Dendritic cell treated with granulocyte-macrophage colony-stimulating factor and Interleukin-4, amounts not matched to agents 40 ng/mL and 50 ng/mL, for 4 days (primary cell): ENCODE measurements around the gene YBX2.
A peak's percentile ranks its signal among the peaks of the same experiment; 100 is the strongest.

ENCODE experiments used
- H3K27ac Mint-ChIP-seq: one replicate; pipeline ENCODE4 v1.8.0; 2022; ENCODE audit warnings: mild to moderate bottlenecking, mixed read lengths
- H3K27me3 Mint-ChIP-seq: one replicate; pipeline ENCODE4 v1.8.0; 2022; ENCODE audit warnings: mild to moderate bottlenecking, mixed read lengths
- H3K36me3 Mint-ChIP-seq: one replicate; pipeline ENCODE4 v1.8.0; 2022; ENCODE audit warnings: low read depth, mixed read lengths
- H3K4me1 Mint-ChIP-seq: one replicate; pipeline ENCODE4 v1.8.0; 2022; ENCODE audit warnings: low read depth, mixed read lengths
- H3K4me3 Mint-ChIP-seq: one replicate; pipeline ENCODE4 v1.8.0; 2022; ENCODE audit warnings: mild to moderate bottlenecking, moderate library complexity, mixed read lengths
- H3K9me3 Mint-ChIP-seq: one replicate; pipeline ENCODE4 v1.8.0; 2022; ENCODE audit warnings: mixed read lengths
- intact Hi-C: fragments of 100-400 bp; cut with micrococcal nuclease; formaldehyde crosslinking; loops from one replicate; pipeline ENCODE4 v1.15.0; 2022

YBX2 gene

DNA sequence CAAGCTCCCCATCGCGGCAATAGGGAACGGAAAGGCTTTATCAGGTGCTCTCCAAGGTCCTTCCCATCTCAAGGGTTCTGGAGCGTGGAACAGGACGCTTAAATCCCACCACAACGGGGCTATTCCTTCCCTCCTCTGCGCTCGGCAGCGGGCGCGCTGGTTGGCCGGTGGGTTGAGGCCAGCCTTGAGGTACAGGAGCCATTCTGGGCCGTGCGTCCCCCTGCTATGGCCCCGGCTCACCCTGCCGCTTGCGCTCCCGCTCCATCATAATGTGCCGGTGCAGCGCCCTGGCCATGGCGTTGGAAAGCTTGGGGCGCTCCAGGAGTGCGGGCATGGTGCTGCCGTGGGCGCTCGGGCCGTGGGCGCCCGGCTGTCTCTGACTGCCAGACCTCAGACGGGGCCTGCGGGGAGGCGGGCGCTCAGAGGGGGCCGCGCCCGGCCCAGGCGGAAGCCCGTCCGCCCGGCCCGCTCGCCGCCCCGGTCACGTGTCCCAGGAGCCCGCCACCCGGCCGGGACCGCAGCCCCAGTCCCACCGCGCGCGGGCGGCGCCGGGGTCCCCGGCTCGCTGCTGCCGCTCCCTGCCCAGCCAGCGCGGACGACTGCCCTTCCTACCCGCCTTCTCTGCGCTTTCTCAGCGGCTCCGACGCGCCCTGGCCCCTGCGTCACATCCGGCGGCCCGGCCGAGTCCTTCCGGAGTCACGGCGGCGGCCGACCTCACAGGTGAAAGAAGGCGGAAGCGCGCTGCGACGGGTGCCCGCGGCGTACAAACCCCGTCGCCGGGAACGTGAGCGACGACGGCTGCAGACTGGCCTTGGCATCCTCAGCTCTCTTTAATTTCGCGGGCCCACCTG, 20.5 kb upstream of the YBX2 start, which contains the start of gene GPS2:
Gene GPS2, minus strand, starts transcription at position 642 of the 851 bp plus-strand sequence. Its CDS starts 308 bp downstream, at position 334.
- Mint-ChIP-seq H3K27me3 (no peaks in the 10 kb centered on the region), H3K9me3 (no peaks in the 10 kb centered on the region), H3K4me3 (peak within 1 kb of the TSS; percentile 85), H3K4me1 (peaks cover 66% of the 10 kb centered on the region), H3K27ac (peak within 1 kb of the TSS; percentile 91), H3K36me3 (peaks cover 97% of the 10 kb centered on the region)
- intact Hi-C loops = no loop called here

- Mint-ChIP-seq H3K4me1 (peaks cover 75% of the 10 kb centered on the region), H3K36me3 (peaks cover 97% of the 10 kb centered on the region), H3K9me3 (no peaks in the 10 kb centered on the region), H3K27ac (peak overlapping the region; percentile 91), H3K4me3 (peak overlapping the region; percentile 85), H3K27me3 (no peaks in the 10 kb centered on the region)
- intact Hi-C loops = no loop called here
These were observed 19.7 kb upstream of the YBX2 start for GRCh38 chr17:7313890-7314718.

GRCh38 chr17:7313088-7313889, 18.9 kb upstream of the YBX2 start:
- Mint-ChIP-seq H3K4me1 (peaks cover 81% of the 10 kb centered on the region), H3K27ac (peak overlapping the region; percentile 91), H3K9me3 (no peaks in the 10 kb centered on the region), H3K4me3 (no peak overlapping the region), H3K27me3 (no peaks in the 10 kb centered on the region), H3K36me3 (peaks cover 97% of the 10 kb centered on the region)
- intact Hi-C loops = no loop called here

DNA sequence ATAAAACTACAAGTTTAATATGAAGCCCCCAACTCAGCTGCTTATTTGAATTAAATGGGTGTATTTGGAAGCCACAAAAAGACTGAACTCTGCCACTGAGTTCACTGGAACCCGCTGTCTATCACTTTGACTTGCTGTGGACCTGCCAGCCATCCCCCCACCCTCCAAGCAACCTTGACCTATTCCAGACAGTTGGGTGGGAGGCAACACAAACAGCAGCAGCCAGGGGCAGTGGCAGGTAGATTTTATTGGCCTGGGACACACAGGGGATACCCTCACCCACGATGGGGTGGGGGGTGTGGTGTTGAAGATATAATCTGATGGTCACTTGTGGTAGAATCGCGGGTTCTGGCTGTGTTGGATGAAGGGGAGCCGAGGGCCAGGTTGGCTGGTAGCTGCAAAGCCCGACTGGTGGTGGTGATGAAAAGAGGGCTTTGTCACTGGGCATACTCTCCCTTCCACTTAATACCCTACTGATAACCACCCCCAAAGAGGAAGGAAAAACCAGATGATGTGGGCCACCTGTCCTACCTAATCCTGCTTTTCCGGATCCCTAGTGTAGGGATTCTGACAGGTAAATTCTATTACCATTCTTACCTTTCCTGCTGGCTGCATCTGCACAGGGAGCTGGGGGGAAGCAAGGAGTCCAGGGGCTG, 18.1 kb upstream of the YBX2 start:
- Mint-ChIP-seq H3K4me3 (no peak overlapping the region), H3K36me3 (peaks cover 92% of the 10 kb centered on the region)

DNA sequence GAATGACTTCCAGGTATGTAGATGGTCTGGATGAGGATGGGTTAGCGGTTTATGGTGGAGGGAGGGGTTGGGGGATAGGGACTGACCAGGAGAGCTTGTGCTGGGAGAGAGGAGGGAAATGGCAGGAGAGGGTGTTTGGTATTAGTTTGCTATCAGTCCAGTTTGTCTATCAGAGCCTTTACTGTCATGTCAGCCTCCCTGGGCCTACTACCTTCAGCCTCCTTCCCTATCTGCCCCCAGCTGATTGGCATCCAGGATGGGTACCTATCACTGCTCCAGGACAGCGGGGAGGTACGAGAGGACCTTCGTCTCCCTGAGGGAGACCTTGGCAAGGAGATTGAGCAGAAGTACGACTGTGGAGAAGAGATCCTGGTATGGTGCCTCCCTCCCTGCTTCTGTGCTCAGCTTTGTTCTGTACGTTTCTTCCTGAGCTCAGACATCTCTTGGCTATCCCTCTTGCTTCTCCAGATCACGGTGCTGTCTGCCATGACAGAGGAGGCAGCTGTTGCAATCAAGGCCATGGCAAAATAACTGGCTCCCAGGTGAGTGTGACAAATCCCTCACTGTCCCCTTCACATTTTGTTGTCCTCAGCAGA, 16.8 kb upstream of the YBX2 start:
- H3K27me3 Mint-ChIP-seq = no peaks in the 10 kb centered on the region
- intact Hi-C loops = no loop called here
- H3K4me1 Mint-ChIP-seq = peaks cover 63% of the 10 kb centered on the region
- H3K4me3 Mint-ChIP-seq = no peak overlapping the region
- no peaks in the 10 kb centered on the region for H3K9me3 Mint-ChIP-seq
- H3K36me3 Mint-ChIP-seq = peaks cover 85% of the 10 kb centered on the region
- no peak overlapping the region for H3K27ac Mint-ChIP-seq

More for the DNA sequence above, 18.1 kb upstream of the YBX2 start:
- Mint-ChIP-seq H3K9me3 (no peaks in the 10 kb centered on the region), H3K27me3 (no peaks in the 10 kb centered on the region), H3K27ac (peak overlapping the region; percentile 91), H3K4me1 (peaks cover 76% of the 10 kb centered on the region)
- intact Hi-C loops = no loop called here

GRCh38 chr17:7309628-7310027, 15.2 kb upstream of the YBX2 start:
- Mint-ChIP-seq H3K4me3 (peak overlapping the region; percentile 94), H3K27me3 (no peaks in the 10 kb centered on the region), H3K27ac (peak overlapping the region; percentile 95), H3K36me3 (peaks cover 69% of the 10 kb centered on the region), H3K4me1 (peaks cover 60% of the 10 kb centered on the region), H3K9me3 (no peaks in the 10 kb centered on the region)
- intact Hi-C loops = loop anchor here (5.0 kb wide), 1 partner anchor 57 kb away; the partner anchor contains the start of genes CTDNEP1 and ELP5

GRCh38 chr17:7308625-7309433, 14.4 kb upstream of the YBX2 start:
- peaks cover 61% of the 10 kb centered on the region for H3K36me3 Mint-ChIP-seq
- H3K4me3 Mint-ChIP-seq = peak overlapping the region; percentile 94
- no peaks in the 10 kb centered on the region for H3K27me3 Mint-ChIP-seq
- intact Hi-C loops = loop anchor here (5.0 kb wide), 1 partner anchor 57 kb away; the partner anchor contains the start of genes CTDNEP1 and ELP5
- no peaks in the 10 kb centered on the region for H3K9me3 Mint-ChIP-seq
- H3K27ac Mint-ChIP-seq = peak overlapping the region; percentile 95
- peaks cover 52% of the 10 kb centered on the region for H3K4me1 Mint-ChIP-seq

GRCh38 chr17:7307686-7308624, 13.5 kb upstream of the YBX2 start:
- intact Hi-C loops = loop anchor here (5.0 kb wide), 1 partner anchor 56 kb away; the partner anchor contains the start of genes CTDNEP1 and ELP5
- Mint-ChIP-seq H3K4me3 (peak overlapping the region; percentile 94), H3K36me3 (peaks cover 53% of the 10 kb centered on the region), H3K4me1 (peaks cover 44% of the 10 kb centered on the region), H3K27me3 (no peaks in the 10 kb centered on the region), H3K9me3 (no peaks in the 10 kb centered on the region), H3K27ac (peak overlapping the region; percentile 95)

- peaks cover 44% of the 10 kb centered on the region for H3K36me3 Mint-ChIP-seq
- no peaks in the 10 kb centered on the region for H3K27me3 Mint-ChIP-seq
- H3K27ac Mint-ChIP-seq = peak within 1 kb of the TSS; percentile 95
These were observed 12.7 kb upstream of the YBX2 start, which contains the start of gene EIF5A for GRCh38 chr17:7306911-7307685. TSS of gene EIF5A (plus strand) at chr17:7307628. CDS start at chr17:7309636, 2,008 bp downstream.

GRCh38 chr17:7304179-7304578, 9.7 kb upstream of the YBX2 start:
- H3K27ac Mint-ChIP-seq = no peak overlapping the region
- peaks cover 15% of the 10 kb centered on the region for H3K36me3 Mint-ChIP-seq
- H3K27me3 Mint-ChIP-seq = peaks cover 10% of the 10 kb centered on the region
- no peak overlapping the region for H3K4me3 Mint-ChIP-seq
- H3K4me1 Mint-ChIP-seq = peaks cover 7% of the 10 kb centered on the region
- H3K9me3 Mint-ChIP-seq = no peaks in the 10 kb centered on the region
- intact Hi-C loops = no loop called here

More at GRCh38 chr17:7306911-7307685, 12.7 kb upstream of the YBX2 start, which contains the start of gene EIF5A:
- H3K9me3 Mint-ChIP-seq = no peaks in the 10 kb centered on the region
- peaks cover 35% of the 10 kb centered on the region for H3K4me1 Mint-ChIP-seq
- intact Hi-C loops = loop anchor here (5.0 kb wide), 1 partner anchor 55 kb away; the partner anchor contains the start of genes CTDNEP1 and ELP5
- H3K4me3 Mint-ChIP-seq = peak within 1 kb of the TSS; percentile 94
